ENCODE measurements around the gene GDPD5. TPM values are rescaled to one million over a fixed set of nuclear protein-coding genes. Genes with fewer than 3 reads are reported as not detected.

The GDPD5 gene
- total and polyA plus RNA-seq, 10 of the 15 experiments (the other 5 are each of a cell fraction or from before 2014, with no cell fraction given), result 0.10 to 30.0 (median 6.7) TPM

- no peak for TF ChIP-seq TBL1XR1 (IDR thresholded peaks at IDR 0.05; ENCODE audit: low read depth, low read length)
- no peak for TF ChIP-seq HSF1 (IDR thresholded peaks at IDR 0.05; ENCODE audit: low read depth, low read length)
- TF ChIP-seq, protein P1, sequence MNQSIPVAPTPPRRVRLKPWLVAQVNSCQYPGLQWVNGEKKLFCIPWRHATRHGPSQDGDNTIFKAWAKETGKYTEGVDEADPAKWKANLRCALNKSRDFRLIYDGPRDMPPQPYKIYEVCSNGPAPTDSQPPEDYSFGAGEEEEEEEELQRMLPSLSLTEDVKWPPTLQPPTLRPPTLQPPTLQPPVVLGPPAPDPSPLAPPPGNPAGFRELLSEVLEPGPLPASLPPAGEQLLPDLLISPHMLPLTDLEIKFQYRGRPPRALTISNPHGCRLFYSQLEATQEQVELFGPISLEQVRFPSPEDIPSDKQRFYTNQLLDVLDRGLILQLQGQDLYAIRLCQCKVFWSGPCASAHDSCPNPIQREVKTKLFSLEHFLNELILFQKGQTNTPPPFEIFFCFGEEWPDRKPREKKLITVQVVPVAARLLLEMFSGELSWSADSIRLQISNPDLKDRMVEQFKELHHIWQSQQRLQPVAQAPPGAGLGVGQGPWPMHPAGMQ (IDR thresholded peaks at IDR 0.05; ENCODE audit: borderline replicate concordance), result no peak
- TF ChIP-seq, protein P2, sequence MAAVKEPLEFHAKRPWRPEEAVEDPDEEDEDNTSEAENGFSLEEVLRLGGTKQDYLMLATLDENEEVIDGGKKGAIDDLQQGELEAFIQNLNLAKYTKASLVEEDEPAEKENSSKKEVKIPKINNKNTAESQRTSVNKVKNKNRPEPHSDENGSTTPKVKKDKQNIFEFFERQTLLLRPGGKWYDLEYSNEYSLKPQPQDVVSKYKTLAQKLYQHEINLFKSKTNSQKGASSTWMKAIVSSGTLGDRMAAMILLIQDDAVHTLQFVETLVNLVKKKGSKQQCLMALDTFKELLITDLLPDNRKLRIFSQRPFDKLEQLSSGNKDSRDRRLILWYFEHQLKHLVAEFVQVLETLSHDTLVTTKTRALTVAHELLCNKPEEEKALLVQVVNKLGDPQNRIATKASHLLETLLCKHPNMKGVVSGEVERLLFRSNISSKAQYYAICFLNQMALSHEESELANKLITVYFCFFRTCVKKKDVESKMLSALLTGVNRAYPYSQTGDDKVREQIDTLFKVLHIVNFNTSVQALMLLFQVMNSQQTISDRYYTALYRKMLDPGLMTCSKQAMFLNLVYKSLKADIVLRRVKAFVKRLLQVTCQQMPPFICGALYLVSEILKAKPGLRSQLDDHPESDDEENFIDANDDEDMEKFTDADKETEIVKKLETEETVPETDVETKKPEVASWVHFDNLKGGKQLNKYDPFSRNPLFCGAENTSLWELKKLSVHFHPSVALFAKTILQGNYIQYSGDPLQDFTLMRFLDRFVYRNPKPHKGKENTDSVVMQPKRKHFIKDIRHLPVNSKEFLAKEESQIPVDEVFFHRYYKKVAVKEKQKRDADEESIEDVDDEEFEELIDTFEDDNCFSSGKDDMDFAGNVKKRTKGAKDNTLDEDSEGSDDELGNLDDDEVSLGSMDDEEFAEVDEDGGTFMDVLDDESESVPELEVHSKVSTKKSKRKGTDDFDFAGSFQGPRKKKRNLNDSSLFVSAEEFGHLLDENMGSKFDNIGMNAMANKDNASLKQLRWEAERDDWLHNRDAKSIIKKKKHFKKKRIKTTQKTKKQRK (IDR thresholded peaks at IDR 0.05; ENCODE audit: low read depth, low read length), result no peak
- TF ChIP-seq, protein P3, sequence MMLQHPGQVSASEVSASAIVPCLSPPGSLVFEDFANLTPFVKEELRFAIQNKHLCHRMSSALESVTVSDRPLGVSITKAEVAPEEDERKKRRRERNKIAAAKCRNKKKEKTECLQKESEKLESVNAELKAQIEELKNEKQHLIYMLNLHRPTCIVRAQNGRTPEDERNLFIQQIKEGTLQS (IDR thresholded peaks at IDR 0.05; ENCODE audit: borderline replicate concordance, extremely low read depth, low read depth, low read length), result no peak
Observed at GRCh38 chr11:75427181-75427580, 98.6 kb downstream of the GDPD5 start (continued).
